Measurements from ENCODE around the gene SZT2. TPM values are rescaled to one million over a fixed set of nuclear protein-coding genes. Genes with fewer than 3 reads are reported as not detected.

The SZT2 gene
- total and polyA plus RNA-seq, 2 of the 4 experiments (the other 2 are of a cell fraction), result 9.5 to 14.3 TPM

- Histone ChIP-seq H3K4me3 (ENCODE audit: insufficient read depth, low read depth, low read length) (no peak overlapping the region), H3K79me1 (ENCODE audit: low read depth in 1 of 2, low read length in 2 of 2) (peaks cover 0 to 14% of the 10 kb centered on the region in 2 experiments; a peak in 3 of 4 replicates), H2BK120ac (ENCODE audit: low read depth, low read length) (peak overlapping the region; percentile 100), H3K4me2 (ENCODE audit: low read depth, low read length) (no peak overlapping the region), H2BK15ac (ENCODE audit: low read depth, low read length) (peak overlapping the region; percentile 92), H3K27me3 (ENCODE audit: control insufficient read depth, insufficient read depth, low read length) (no peaks in the 10 kb centered on the region), H2BK5ac (ENCODE audit: low read depth, low read length, poor library complexity, severe bottlenecking) (peak overlapping the region; percentile 99), H3K9me1 (ENCODE audit: insufficient read depth, low read length) (peaks cover 29% of the 10 kb centered on the region), H3K27ac (ENCODE audit: insufficient read depth, low read length) (peak overlapping the region; percentile 95), H4K5ac (ENCODE audit: low read depth, low read length) (peak overlapping the region; percentile 91), H3K4me1 (ENCODE audit: control insufficient read depth, insufficient read depth, low read length) (peaks cover 19% of the 10 kb centered on the region), H2BK20ac (ENCODE audit: low read depth, low read length) (peak overlapping the region; percentile 99), H2AK5ac (ENCODE audit: low read depth, low read length) (peak overlapping the region; percentile 99), H4K20me1 (ENCODE audit: insufficient read depth, low read length) (no peaks in the 10 kb centered on the region), H3K56ac (ENCODE audit: extremely low read depth, insufficient read depth, low read length) (peak overlapping the region; percentile 92), H3K9me3 (ENCODE audit: control insufficient read depth, insufficient read depth, low read length) (no peaks in the 10 kb centered on the region), H3K23ac (ENCODE audit: low read depth, low read length) (peak overlapping the region; percentile 97), H2AFZ (replicated peaks; ENCODE audit: low read length, poor library complexity) (peak overlapping the region; percentile 3), H3K18ac (ENCODE audit: low read depth, low read length) (peak overlapping the region; percentile 93), H3K14ac (replicated peaks; ENCODE audit: low read depth, low read length) (peak overlapping the region; percentile 97), H3K4ac (ENCODE audit: low read depth, low read length) (peak overlapping the region; percentile 100), H4K8ac (ENCODE audit: low read depth in 2 of 2, low read length in 2 of 2) (peak overlapping the region; percentile 92 to 95), H3K36me3 (ENCODE audit: control insufficient read depth, insufficient read depth, low read length) (no peaks in the 10 kb centered on the region), H3K9ac (ENCODE audit: low read depth, low read length) (0 out of 2 replicates have a peak overlapping the region, but pooled peaks have one; percentile 20), H4K91ac (ENCODE audit: insufficient read depth, low read depth, low read length) (peak overlapping the region; percentile 81), H2AK9ac (replicated peaks; ENCODE audit: low read depth, low read length, poor library complexity) (peak overlapping the region; percentile 13)
- TF ChIP-seq FOS (IDR thresholded peaks at IDR 0.05; ENCODE audit: low read depth, low read length) (no peak), RAD21 (IDR thresholded peaks at IDR 0.05; ENCODE audit: low read length) (no peak), CTCF (conservative IDR thresholded peaks at IDR 0.05; ENCODE audit: low read depth, low read length) (no peak), NFE2L2 (IDR thresholded peaks at IDR 0.05; ENCODE audit: low read depth, low read length) (no peak), ELK1 (IDR thresholded peaks at IDR 0.05; ENCODE audit: borderline replicate concordance, low read depth, low read length) (no peak), RCOR1 (IDR thresholded peaks at IDR 0.05; ENCODE audit: insufficient replicate concordance, low read length) (no peak), RFX5 (IDR thresholded peaks at IDR 0.05; ENCODE audit: low read depth, low read length) (no peak), SMC3 (IDR thresholded peaks at IDR 0.05; ENCODE audit: low read depth, low read length) (no peak)
- no TSS peak for BruUV-seq (replicated peaks)
- in situ Hi-C loops (cut with MboI; ENCODE audit: low sequenced_read_pairs), result no loop called here
- dilution Hi-C loops (cut with HindIII; ENCODE audit: low sequenced_read_pairs, unreplicated experiment), result no loop called here
- CTCF ChIA-PET, result no interaction called here
- 100% methylated on average over 1 of the region's 5 CpGs; no CpG with 5 or more reads in 1 of the 2 experiments for WGBS, 2 experiments (ENCODE audit: extremely low coverage in 2 of 2, insufficient read length in 1 of 2)
- ATAC-seq (ENCODE audit: low read depth) (no peak), DNase-seq (no peak)
- intact Hi-C loops (cut with micrococcal nuclease), result no loop called here
- POLR2A ChIA-PET (ENCODE audit: unreplicated experiment), result no interaction called here
Observed at GRCh38 chr1:43472087-43472462, 82.4 kb downstream of the SZT2 start.
